ENCODE results near the gene C19orf67.

The C19orf67 gene

GRCh38 chr19:14081797-14082674, 3.5 kb downstream of the C19orf67 start:
- Histone ChIP-seq H3K4me1 (ENCODE audit: insufficient read depth, low read length) (no peaks in the 10 kb centered on the region; the same call in 1 of the 2 replicates), H3K27ac (ENCODE audit: low read length) (no peak overlapping the region), H3K4me3 (ENCODE audit: low read length) (peak overlapping the region; percentile 88), H3K36me3 (ENCODE audit: insufficient read depth, low read depth, low read length) (no peaks in the 10 kb centered on the region), H3K9ac (ENCODE audit: low read depth, low read length) (peak overlapping the region; percentile 49; the same call in 1 of the 2 replicates), H3K27me3 (ENCODE audit: insufficient read depth, low read length) (peaks cover 23% of the 10 kb centered on the region; the same call in 1 of the 2 replicates), H3K9me3 (ENCODE audit: insufficient read depth, low read depth, low read length) (no peaks in the 10 kb centered on the region)

DNA sequence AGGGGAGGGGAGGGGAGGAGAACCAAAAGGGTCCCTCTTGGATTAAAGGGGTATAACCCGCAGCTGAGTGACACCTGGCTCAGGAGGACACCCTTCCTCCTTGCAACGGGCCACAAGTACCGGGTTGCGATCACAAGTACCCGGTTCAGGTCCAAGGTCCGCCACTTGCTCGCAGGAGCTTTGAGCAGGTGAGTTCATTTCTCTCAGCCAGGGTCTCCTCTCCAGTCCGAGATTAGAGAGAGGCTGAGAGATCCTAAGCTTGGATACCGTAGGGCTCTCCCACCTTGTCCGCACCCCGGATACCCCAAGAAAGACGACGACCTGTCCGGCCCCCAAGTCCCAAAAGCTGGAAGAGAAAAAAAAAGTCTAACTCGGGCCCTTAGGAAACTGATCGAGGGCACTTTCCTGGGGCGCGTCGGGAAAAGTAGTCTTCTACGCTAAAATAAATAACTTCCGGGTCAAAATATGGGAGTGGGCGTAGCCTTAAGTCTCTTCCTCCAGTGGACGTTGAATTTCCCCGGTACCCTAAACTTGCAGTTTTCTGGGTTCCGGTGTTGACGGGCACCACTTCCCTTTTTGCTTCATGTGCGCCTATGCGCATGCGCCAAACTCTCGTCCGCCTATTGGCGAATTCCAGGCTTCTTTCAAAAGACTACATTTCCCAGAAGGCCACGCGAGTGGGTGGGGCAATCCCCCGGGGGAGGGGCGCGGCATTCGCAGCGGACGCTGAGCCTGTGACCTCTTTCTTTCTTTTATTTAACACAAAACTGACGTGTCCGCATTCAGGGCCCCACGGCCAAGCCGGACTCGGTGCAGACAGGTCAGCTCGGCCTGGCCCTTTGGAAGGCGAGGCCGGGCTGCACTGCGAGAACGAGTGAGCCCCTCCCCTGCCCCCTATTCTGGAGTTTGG, 4.4 kb downstream of the C19orf67 start:
- no peak overlapping the region for H3K27ac ChIP-seq (ENCODE audit: low read length)

DNA sequence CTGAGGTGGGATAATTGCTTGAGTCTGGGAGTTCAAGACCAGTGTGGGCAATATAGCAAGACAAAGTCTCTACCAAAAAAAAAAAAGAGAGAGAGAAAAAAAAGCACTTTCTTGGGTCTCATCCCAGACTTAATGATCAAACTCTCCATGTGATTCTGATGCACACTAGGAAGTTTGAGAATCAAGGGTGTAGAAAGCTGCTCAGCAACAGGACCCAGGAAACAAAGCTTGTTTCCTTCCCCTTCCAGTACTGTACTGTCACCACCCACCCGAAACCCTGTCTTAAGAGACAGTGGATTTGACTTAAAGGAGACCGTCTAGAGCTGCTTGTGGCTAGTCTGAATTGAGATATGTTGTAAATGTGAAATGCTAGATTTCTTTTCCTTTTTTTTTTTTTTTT, 7.2 kb downstream of the C19orf67 start:
- no peaks in the 10 kb centered on the region; the same call in 1 of the 2 replicates for H3K4me1 ChIP-seq (ENCODE audit: insufficient read depth, low read length)
- H3K9ac ChIP-seq (ENCODE audit: low read depth, low read length) = no peak overlapping the region
- H3K36me3 ChIP-seq (ENCODE audit: insufficient read depth, low read depth, low read length) = no peaks in the 10 kb centered on the region

More for the DNA sequence above, 4.4 kb downstream of the C19orf67 start:
- Histone ChIP-seq H3K36me3 (ENCODE audit: insufficient read depth, low read depth, low read length) (no peaks in the 10 kb centered on the region), H3K4me3 (ENCODE audit: low read length) (peak overlapping the region; percentile 88), H3K9me3 (ENCODE audit: insufficient read depth, low read depth, low read length) (no peaks in the 10 kb centered on the region), H3K9ac (ENCODE audit: low read depth, low read length) (peak overlapping the region; percentile 86; the same call in 1 of the 2 replicates), H3K27me3 (ENCODE audit: insufficient read depth, low read length) (peaks cover 26% of the 10 kb centered on the region), H3K4me1 (ENCODE audit: insufficient read depth, low read length) (no peaks in the 10 kb centered on the region; the same call in 1 of the 2 replicates)

DNA sequence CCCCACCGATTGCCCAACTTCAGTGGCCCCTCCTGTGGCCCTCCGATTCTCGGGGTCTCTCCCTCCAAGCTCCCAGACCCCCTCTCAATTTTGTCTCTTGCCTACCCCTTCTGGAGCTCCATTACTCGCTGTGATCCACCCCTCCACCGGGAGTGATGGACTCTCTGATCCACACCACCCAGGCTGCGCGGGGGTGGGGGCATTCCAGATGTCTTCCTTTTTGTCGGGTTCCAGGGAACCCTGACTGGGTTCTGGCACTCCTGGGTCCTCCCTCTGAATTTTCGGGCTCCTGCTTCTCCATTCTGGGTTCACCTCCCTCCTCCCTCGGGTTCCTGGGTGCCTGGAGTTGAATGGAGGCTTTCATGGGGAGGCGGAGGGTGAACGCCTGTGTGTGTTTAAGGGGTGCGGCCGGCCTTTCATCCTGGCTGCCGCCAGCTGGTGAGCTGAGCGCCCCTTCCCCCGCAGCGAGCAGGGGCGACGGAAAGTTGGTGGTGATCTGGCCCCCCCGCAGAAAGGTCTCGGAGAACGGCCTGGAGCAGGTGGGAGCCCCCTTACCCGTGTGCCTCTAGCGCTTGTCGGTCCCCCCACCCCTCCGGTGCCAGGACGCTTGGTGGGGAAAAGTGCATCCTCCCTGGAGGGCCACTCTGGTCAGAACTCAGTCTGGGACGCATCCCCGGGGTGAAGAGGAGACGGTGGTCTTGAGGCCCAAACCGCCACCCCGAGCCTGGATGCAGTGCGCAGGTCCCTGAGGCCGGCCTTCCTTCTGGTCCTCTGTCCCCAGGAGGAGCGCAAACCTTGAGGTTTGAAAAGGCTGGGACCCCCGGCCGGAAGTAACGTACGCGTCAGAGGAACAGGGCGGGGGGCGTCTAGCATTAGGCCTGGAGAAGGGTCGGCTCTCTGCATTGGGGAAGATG, 11.4 kb downstream of the C19orf67 start:
- Histone ChIP-seq H3K9me3 (ENCODE audit: insufficient read depth, low read depth, low read length) (no peaks in the 10 kb centered on the region), H3K27ac (ENCODE audit: low read length) (no peak overlapping the region), H3K4me3 (ENCODE audit: low read length) (peak overlapping the region; percentile 69), H3K36me3 (ENCODE audit: insufficient read depth, low read depth, low read length) (no peaks in the 10 kb centered on the region), H3K9ac (ENCODE audit: low read depth, low read length) (no peak overlapping the region), H3K27me3 (ENCODE audit: insufficient read depth, low read length) (peaks cover 67% of the 10 kb centered on the region), H3K4me1 (ENCODE audit: insufficient read depth, low read length) (no peaks in the 10 kb centered on the region; the same call in 1 of the 2 replicates)

More for the DNA sequence above, 7.2 kb downstream of the C19orf67 start:
- Histone ChIP-seq H3K27ac (ENCODE audit: low read length) (no peak overlapping the region), H3K27me3 (ENCODE audit: insufficient read depth, low read length) (peaks cover 47% of the 10 kb centered on the region), H3K9me3 (ENCODE audit: insufficient read depth, low read depth, low read length) (no peaks in the 10 kb centered on the region), H3K4me3 (ENCODE audit: low read length) (no peak overlapping the region)

GRCh38 chr19:14073261-14073924, 12.2 kb downstream of the C19orf67 start:
- no peaks in the 10 kb centered on the region for H3K36me3 ChIP-seq (ENCODE audit: insufficient read depth, low read depth, low read length)
- H3K4me3 ChIP-seq (ENCODE audit: low read length) = peak overlapping the region; percentile 69
- H3K27ac ChIP-seq (ENCODE audit: low read length) = no peak overlapping the region
- H3K27me3 ChIP-seq (ENCODE audit: insufficient read depth, low read length) = peaks cover 67% of the 10 kb centered on the region
- no peaks in the 10 kb centered on the region for H3K9me3 ChIP-seq (ENCODE audit: insufficient read depth, low read depth, low read length)
- H3K9ac ChIP-seq (ENCODE audit: low read depth, low read length) = no peak overlapping the region
- no peaks in the 10 kb centered on the region; the same call in 1 of the 2 replicates for H3K4me1 ChIP-seq (ENCODE audit: insufficient read depth, low read length)

- Histone ChIP-seq H3K36me3 (ENCODE audit: insufficient read depth, low read depth, low read length) (no peaks in the 10 kb centered on the region), H3K9me3 (ENCODE audit: insufficient read depth, low read depth, low read length) (no peaks in the 10 kb centered on the region), H3K27ac (ENCODE audit: low read length) (no peak within 1 kb of the TSS), H3K4me3 (ENCODE audit: low read length) (peak within 1 kb of the TSS; percentile 69), H3K27me3 (ENCODE audit: insufficient read depth, low read length) (peaks cover 62% of the 10 kb centered on the region), H3K4me1 (ENCODE audit: insufficient read depth, low read length) (no peaks in the 10 kb centered on the region; the same call in 1 of the 2 replicates), H3K9ac (ENCODE audit: low read depth, low read length) (no peak within 1 kb of the TSS)
Observed at GRCh38 chr19:14072535-14073260, 12.9 kb downstream of the C19orf67 start, which contains the start of gene MISP3. TSS of gene MISP3 (plus strand) at chr19:14072786. CDS start at chr19:14073310, 524 bp downstream.

- H3K9ac ChIP-seq (ENCODE audit: low read depth, low read length) = no peak overlapping the region
- H3K27me3 ChIP-seq (ENCODE audit: insufficient read depth, low read length) = peaks cover 45% of the 10 kb centered on the region
- no peaks in the 10 kb centered on the region; the same call in 1 of the 2 replicates for H3K4me1 ChIP-seq (ENCODE audit: insufficient read depth, low read length)
Observed at GRCh38 chr19:14070268-14071050, 15.1 kb downstream of the C19orf67 start.

GRCh38 chr19:14066134-14066533, 19.4 kb downstream of the C19orf67 start:
- Histone ChIP-seq H3K36me3 (ENCODE audit: insufficient read depth, low read depth, low read length) (no peaks in the 10 kb centered on the region), H3K9me3 (ENCODE audit: insufficient read depth, low read depth, low read length) (no peaks in the 10 kb centered on the region)

More at GRCh38 chr19:14070268-14071050, 15.1 kb downstream of the C19orf67 start:
- H3K4me3 ChIP-seq (ENCODE audit: low read length) = no peak overlapping the region
- no peaks in the 10 kb centered on the region for H3K36me3 ChIP-seq (ENCODE audit: insufficient read depth, low read depth, low read length)
- no peaks in the 10 kb centered on the region for H3K9me3 ChIP-seq (ENCODE audit: insufficient read depth, low read depth, low read length)
- no peak overlapping the region for H3K27ac ChIP-seq (ENCODE audit: low read length)

GRCh38 chr19:14063105-14063504, 22.5 kb downstream of the C19orf67 start:
- H3K36me3 ChIP-seq (ENCODE audit: insufficient read depth, low read depth, low read length) = no peaks in the 10 kb centered on the region
- H3K27me3 ChIP-seq (ENCODE audit: insufficient read depth, low read length) = peaks cover 19% of the 10 kb centered on the region
- H3K9me3 ChIP-seq (ENCODE audit: insufficient read depth, low read depth, low read length) = no peaks in the 10 kb centered on the region
- H3K4me1 ChIP-seq (ENCODE audit: insufficient read depth, low read length) = no peaks in the 10 kb centered on the region
- H3K27ac ChIP-seq (ENCODE audit: low read length) = no peak overlapping the region
- no peak overlapping the region for H3K9ac ChIP-seq (ENCODE audit: low read depth, low read length)
- H3K4me3 ChIP-seq (ENCODE audit: low read length) = no peak overlapping the region

More at GRCh38 chr19:14066134-14066533, 19.4 kb downstream of the C19orf67 start:
- Histone ChIP-seq H3K4me1 (ENCODE audit: insufficient read depth, low read length) (no peaks in the 10 kb centered on the region), H3K27ac (ENCODE audit: low read length) (no peak overlapping the region), H3K27me3 (ENCODE audit: insufficient read depth, low read length) (peaks cover 6% of the 10 kb centered on the region; the same call in 1 of the 2 replicates), H3K9ac (ENCODE audit: low read depth, low read length) (no peak overlapping the region), H3K4me3 (ENCODE audit: low read length) (no peak overlapping the region)
